IMR-90 (cell line): ENCODE data around the gene ULBP1. TPM values are rescaled to one million over a fixed set of nuclear protein-coding genes. Genes with fewer than 3 reads are reported as not detected.

Experiments
- ATAC-seq: fragments of 200-7000 bp; cut with Tn5 transposase; 2 replicates; pipeline ENCODE4 v1.9.1; 2020; ENCODE audit warnings: low read depth, mild to moderate bottlenecking, moderate library complexity
- BruUV-seq: library from RNA; stranded (reverse); fragments of 400-500 nt; replicated peaks from 2 replicates; lab custom pipeline; 2021; lab: Mats Ljungman, UMichigan
- CTCF ChIA-PET: fragments of 300-600 bp; formaldehyde crosslinking; extraction: SDS; loops from one replicate; lab custom pipeline; 2021; ENCODE audit warnings: antibody characterized with exemption; lab: Yijun Ruan, JAX
- POLR2A ChIA-PET: fragments of 300-600 bp; sonication (Branson Sonifier 250); formaldehyde crosslinking; loops from one replicate; lab custom pipeline; 2022; ENCODE audit warnings: antibody characterized with exemption; ENCODE audit not compliant: unreplicated experiment; lab: Charles Lee
- DNase-seq: peaks from one replicate; pipeline ENCODE4 v3.0.0; 2013
- H2AFZ ChIP-seq: replicated peaks from 2 replicates; pipeline ENCODE3; 2013; ENCODE audit warnings: low read length, mild to moderate bottlenecking; ENCODE audit not compliant: poor library complexity
- H2AK5ac ChIP-seq: 2 replicates; pipeline ENCODE4 v1.6.1; 2013; ENCODE audit warnings: low read depth, low read length, inconsistent platforms
- H2AK9ac ChIP-seq: replicated peaks from 2 replicates; pipeline ENCODE3; 2013; ENCODE audit warnings: mild to moderate bottlenecking, low read depth, low read length, moderate library complexity; ENCODE audit not compliant: poor library complexity
- H2BK120ac ChIP-seq: 2 replicates; pipeline ENCODE4 v1.6.1; 2013; ENCODE audit warnings: low read depth, low read length, inconsistent platforms
- H2BK15ac ChIP-seq: 3 replicates; pipeline ENCODE4 v1.6.1; 2013; ENCODE audit warnings: low read depth, low read length, inconsistent platforms
- H2BK20ac ChIP-seq: 2 replicates; pipeline ENCODE4 v1.6.1; 2013; ENCODE audit warnings: low read depth, mild to moderate bottlenecking, inconsistent platforms, low read length, moderate library complexity
- H2BK5ac ChIP-seq: 2 replicates; pipeline ENCODE4 v1.6.1; 2013; ENCODE audit warnings: mild to moderate bottlenecking, low read depth, low read length, inconsistent platforms; ENCODE audit not compliant: poor library complexity, severe bottlenecking
- H3K14ac ChIP-seq: replicated peaks from 2 replicates; pipeline ENCODE4 v1.6.1; 2013; ENCODE audit warnings: low read depth, low read length, inconsistent platforms
- H3K18ac ChIP-seq: 2 replicates; pipeline ENCODE4 v1.6.1; 2013; ENCODE audit warnings: low read depth, low read length, control low read depth
- H3K23ac ChIP-seq: 2 replicates; pipeline ENCODE4 v1.6.1; 2013; ENCODE audit warnings: low read depth, low read length, inconsistent platforms
- H3K27ac ChIP-seq: 2 replicates; pipeline ENCODE4 v1.5.1; 2013; ENCODE audit warnings: mild to moderate bottlenecking, control low read depth, low read length; ENCODE audit not compliant: insufficient read depth
- H3K27me3 ChIP-seq: 2 replicates; pipeline ENCODE4 v1.6.1; 2013; ENCODE audit warnings: low read length; ENCODE audit not compliant: control insufficient read depth, insufficient read depth
- H3K36me3 ChIP-seq: 2 replicates; pipeline ENCODE4 v1.6.1; 2013; ENCODE audit warnings: low read length, mixed read lengths; ENCODE audit not compliant: control insufficient read depth, insufficient read depth
- H3K4ac ChIP-seq: 2 replicates; pipeline ENCODE4 v1.6.1; 2013; ENCODE audit warnings: low read depth, low read length, inconsistent platforms
- H3K4me1 ChIP-seq: 2 replicates; pipeline ENCODE4 v1.6.1; 2013; ENCODE audit warnings: low read length, mixed read lengths; ENCODE audit not compliant: control insufficient read depth, insufficient read depth
- H3K4me2 ChIP-seq: 2 replicates; pipeline ENCODE4 v1.6.1; 2013; ENCODE audit warnings: low read depth, mild to moderate bottlenecking, control low read depth, low read length, moderate library complexity
- H3K4me3 ChIP-seq: 2 replicates; pipeline ENCODE4 v1.5.1; 2013; ENCODE audit warnings: low read depth, mild to moderate bottlenecking, control low read depth, low read length, moderate library complexity; ENCODE audit not compliant: insufficient read depth
- H3K56ac ChIP-seq: 2 replicates; pipeline ENCODE4 v1.6.1; 2013; ENCODE audit warnings: low read length, inconsistent platforms; ENCODE audit not compliant: insufficient read depth; ENCODE audit errors: extremely low read depth
- H3K79me1 ChIP-seq, 2 experiments: 2 replicates each; pipeline ENCODE4 v1.6.1; 2013; ENCODE audit warnings: low read length in 2 of 2, inconsistent platforms in 1 of 2, low read depth in 1 of 2
- H3K9ac ChIP-seq: 2 replicates; pipeline ENCODE4 v1.6.1; 2013; ENCODE audit warnings: low read depth, low read length, control low read depth
- H3K9me1 ChIP-seq: 2 replicates; pipeline ENCODE4 v1.6.1; 2013; ENCODE audit warnings: low read length, inconsistent platforms; ENCODE audit not compliant: insufficient read depth
- H3K9me3 ChIP-seq: 2 replicates; pipeline ENCODE4 v1.6.1; 2013; ENCODE audit warnings: low read length; ENCODE audit not compliant: control insufficient read depth, insufficient read depth
- H4K20me1 ChIP-seq: 2 replicates; pipeline ENCODE4 v1.6.1; 2013; ENCODE audit warnings: low read length, inconsistent platforms; ENCODE audit not compliant: insufficient read depth
- H4K5ac ChIP-seq: 2 replicates; pipeline ENCODE4 v1.6.1; 2013; ENCODE audit warnings: mild to moderate bottlenecking, low read depth, low read length, control low read depth
- H4K8ac ChIP-seq, 2 experiments: 2 replicates each; pipeline ENCODE4 v1.6.1; 2013; ENCODE audit warnings: low read depth in 2 of 2, low read length in 2 of 2, control low read depth in 1 of 2, inconsistent platforms in 1 of 2
- H4K91ac ChIP-seq: 2 replicates; pipeline ENCODE4 v1.6.1; 2013; ENCODE audit warnings: low read depth, low read length, inconsistent platforms; ENCODE audit not compliant: insufficient read depth
- BHLHE40 ChIP-seq: fragments of 150-350 bp; IDR thresholded peaks from 2 replicates; pipeline ENCODE4 v1.6.1; 2016; ENCODE audit warnings: mild to moderate bottlenecking, low read depth, low read length
- CTCF ChIP-seq: conservative IDR thresholded peaks from 2 replicates; pipeline ENCODE4 v1.5.1; 2012; ENCODE audit warnings: mild to moderate bottlenecking, low read depth, low read length, improper control_type of control experiment
- ELK1 ChIP-seq: fragments of 150-350 bp; IDR thresholded peaks from 2 replicates; pipeline ENCODE4 v1.6.1; 2016; ENCODE audit warnings: low read depth, mild to moderate bottlenecking, low read length, moderate library complexity, borderline replicate concordance
- MAFK ChIP-seq: IDR thresholded peaks from 2 replicates; pipeline ENCODE4 v1.6.1; 2012; ENCODE audit warnings: low read depth, low read length, improper control_type of control experiment
- MAZ ChIP-seq: IDR thresholded peaks from 2 replicates; pipeline ENCODE4 v1.6.1; 2012; ENCODE audit warnings: low read depth, mild to moderate bottlenecking, low read length, improper control_type of control experiment, moderate library complexity, borderline replicate concordance
- MXI1 ChIP-seq: IDR thresholded peaks from 2 replicates; pipeline ENCODE4 v1.6.1; 2012; ENCODE audit warnings: low read depth, mild to moderate bottlenecking, low read length, moderate library complexity, borderline replicate concordance
- POLR2A ChIP-seq: IDR thresholded peaks from 2 replicates; pipeline ENCODE4 v1.6.1; 2012; ENCODE audit warnings: mild to moderate bottlenecking, low read depth, low read length
- RAD21 ChIP-seq: IDR thresholded peaks from 2 replicates; pipeline ENCODE4 v1.6.1; 2012; ENCODE audit warnings: low read length, improper control_type of control experiment
- RCOR1 ChIP-seq: IDR thresholded peaks from 2 replicates; pipeline ENCODE4 v1.6.1; 2012; ENCODE audit warnings: mild to moderate bottlenecking, low read length, improper control_type of control experiment; ENCODE audit not compliant: insufficient replicate concordance
- SMC3 ChIP-seq: fragments of 150-350 bp; IDR thresholded peaks from 2 replicates; pipeline ENCODE4 v1.6.1; 2016; ENCODE audit warnings: low read depth, mild to moderate bottlenecking, antibody characterized with exemption, low read length, moderate library complexity
- USF2 ChIP-seq: fragments of 150-350 bp; IDR thresholded peaks from 2 replicates; pipeline ENCODE4 v1.6.1; 2017; ENCODE audit warnings: mild to moderate bottlenecking, antibody characterized with exemption, low read length, low read depth
- WGBS, 2 experiments: methylation state at CpG; one replicate each; pipeline versions ENCODE4 v1.1.5 to v1.1.7; 2013; ENCODE audit warnings: missing lambda C conversion rate in 2 of 2; ENCODE audit not compliant: insufficient read length in 1 of 2; ENCODE audit errors: extremely low coverage in 2 of 2; 5-methylcytosine and 5-hydroxymethylcytosine counted together
- dilution Hi-C: fragments of 300-500 bp; cut with HindIII; formaldehyde crosslinking; loops from one replicate; pipeline ENCODE4 v1.14.3; 2018; ENCODE audit warnings: low sequenced_read_pairs; ENCODE audit not compliant: unreplicated experiment
- in situ Hi-C: fragments of 300-500 bp; cut with MboI; formaldehyde crosslinking; loops from 3 replicates; pipeline ENCODE4 v1.14.3; 2019; ENCODE audit warnings: low sequenced_read_pairs, inconsistent platforms, mixed read lengths
- intact Hi-C: fragments of 100-400 bp; cut with micrococcal nuclease; formaldehyde crosslinking; loops from 2 replicates; pipeline ENCODE4 v1.10.0; 2022
- polyA plus RNA-seq, 3 experiments: library from polyadenylated mRNA; depleted of rRNA; stranded (reverse); fragments of >200 nt; gene quantifications; 2 replicates each; pipeline ENCODE4 v1.2.3, GENCODE V29; 2012; ENCODE audit warnings: low replicate concordance in 1 of 3
- total RNA-seq: library from RNA; depleted of rRNA; stranded (reverse); fragments of >200 nt; gene quantifications from 2 replicates; pipeline ENCODE4 v1.2.3, GENCODE V29; 2012

Gene ULBP1
- total and polyA plus RNA-seq, 2 of the 4 experiments (the other 2 are of a cell fraction): 0.18 to 0.87 TPM

DNA sequence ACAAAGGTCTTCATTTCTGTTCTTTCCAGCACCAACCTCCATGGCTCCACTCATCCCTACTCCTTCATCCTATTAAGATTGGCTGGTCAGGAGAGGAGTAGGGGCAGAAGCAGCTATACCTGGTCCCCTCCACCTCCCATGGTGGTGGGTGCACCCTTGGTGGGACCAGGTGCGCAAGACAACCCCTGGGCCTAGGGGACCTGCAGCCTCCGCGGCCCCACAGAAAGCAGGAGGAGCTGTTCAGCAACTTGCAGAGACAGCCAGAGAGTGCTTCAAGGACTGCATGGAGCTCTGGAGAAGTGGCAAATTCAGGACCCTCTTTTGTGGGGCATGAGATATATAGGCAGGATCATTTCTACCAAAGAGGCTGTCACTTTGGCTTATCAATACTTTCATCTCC, 12.1 kb upstream of the ULBP1 start:
- Histone ChIP-seq H3K9ac (no peak overlapping the region), H2BK20ac (no peak overlapping the region), H3K23ac (no peak overlapping the region), H3K18ac (no peak overlapping the region), H3K4me1 (no peaks in the 10 kb centered on the region), H2BK5ac (no peak overlapping the region), H2BK15ac (no peak overlapping the region), H3K27me3 (peaks cover 47% of the 10 kb centered on the region), H4K20me1 (no peaks in the 10 kb centered on the region), H2BK120ac (no peak overlapping the region), H4K8ac (no peak overlapping the region), H2AK5ac (no peak overlapping the region), H3K9me1 (no peaks in the 10 kb centered on the region), H4K91ac (no peak overlapping the region), H2AK9ac (no peak overlapping the region), H3K4me2 (no peak overlapping the region), H3K56ac (no peak overlapping the region), H3K36me3 (no peaks in the 10 kb centered on the region), H4K5ac (no peak overlapping the region), H3K9me3 (no peaks in the 10 kb centered on the region), H2AFZ (no peak overlapping the region), H3K79me1 (no peaks in the 10 kb centered on the region), H3K27ac (no peak overlapping the region), H3K14ac (no peak overlapping the region), H3K4me3 (no peak overlapping the region), H3K4ac (no peak overlapping the region)
- ChIA-PET CTCF (no interaction called here), POLR2A (no interaction called here)
- no peak for TF ChIP-seq POLR2A
- TF ChIP-seq SMC3: no peak
- TF ChIP-seq MAFK: no peak
- no peak for TF ChIP-seq MAZ
- TF ChIP-seq RCOR1: no peak
- TF ChIP-seq RAD21: no peak
- no peak for TF ChIP-seq USF2
- TF ChIP-seq MXI1: no peak
- no peak for TF ChIP-seq CTCF
- TF ChIP-seq BHLHE40: no peak
- TF ChIP-seq ELK1: no peak
- DNase-seq (no peak), ATAC-seq (no peak)
- intact Hi-C loops: no loop called here
- BruUV-seq: no TSS peak
- WGBS, 2 experiments: no CpG with 5 or more reads among the region's 3 CpGs
- in situ Hi-C loops: no loop called here
- dilution Hi-C loops: no loop called here
